Tibial artery (tissue), 4 donors: ENCODE measurements around the gene GRAP.

Experiments used
- DNase-seq, 2 donors: peaks; one replicate each; pipeline ENCODE4 v3.0.0-alpha.2; 2019
- H3K27ac ChIP-seq, 2 donors: fragments of 200-600 bp; sonication (generic) in 1 of 2; 1 replicate in 1 of 2; 2 replicates in 1 of 2; pipeline ENCODE4 v1.5.1; 2018 to 2019; ENCODE audit warnings: mild to moderate bottlenecking in 1 of 2
- H3K27me3 ChIP-seq, 2 donors: fragments of 200-600 bp; sonication (generic) in 1 of 2; one replicate each; pipeline versions ENCODE4 v1.5.1 to v1.6.0; 2016 to 2019
- H3K36me3 ChIP-seq, 3 donors: fragments of 200-600 bp; sonication (generic) in 2 of 3; one replicate each; pipeline ENCODE4 v1.5.1; 2016 to 2019; ENCODE audit warnings: mild to moderate bottlenecking in 2 of 3
- H3K4me1 ChIP-seq, 4 donors: fragments of 200-600 bp; sonication (generic) in 2 of 4; 1 replicate in 3 of 4; 2 replicates in 1 of 4; pipeline ENCODE4 v1.5.1; 2016 to 2019
- H3K4me3 ChIP-seq, 2 donors: fragments of 200-600 bp; sonication (generic) in 1 of 2; 1 replicate in 1 of 2; 2 replicates in 1 of 2; pipeline ENCODE4 v1.5.1; 2018 to 2019; ENCODE audit warnings: mild to moderate bottlenecking in 2 of 2
- H3K9me3 ChIP-seq, 3 donors: fragments of 200-600 bp; sonication (generic) in 1 of 3; one replicate each; pipeline ENCODE4 v1.5.1; 2016 to 2019
- intact Hi-C: fragments of 100-400 bp; cut with DNase I; formaldehyde crosslinking; loops from one replicate; pipeline ENCODE4 v1.15.0; 2023; ENCODE audit warnings: low total_unique reads
- TF ChIP-seq, protein P1 (sequence below), 2 experiments: fragments of 200-600 bp in 1 of 2; fragments of 450-650 bp in 1 of 2; IDR thresholded peaks; one replicate each; pipeline ENCODE4 v1.5.1; 2017 to 2019; ENCODE audit warnings: antibody characterized with exemption in 2 of 2, mild to moderate bottlenecking in 1 of 2, moderate library complexity in 1 of 2

The GRAP gene

DNA sequence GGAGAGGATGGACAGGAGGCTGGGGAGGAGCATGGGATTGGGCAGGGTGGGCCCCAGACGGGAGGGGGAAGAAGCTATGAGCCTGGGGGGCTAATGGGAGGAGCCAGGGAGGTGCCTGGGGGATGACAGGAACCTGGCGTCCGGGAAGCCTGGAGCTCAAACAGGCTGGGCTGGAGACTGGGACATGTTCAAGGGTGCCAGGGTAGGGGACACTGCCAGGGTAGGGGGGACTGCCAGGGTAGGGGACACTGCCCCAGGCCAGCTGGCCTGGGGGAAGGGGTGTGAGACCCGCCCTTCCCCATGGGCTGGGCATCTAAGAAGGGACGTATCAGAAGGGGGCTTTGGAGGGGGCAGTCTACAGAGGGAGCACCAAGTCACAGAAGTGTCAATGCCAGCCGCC is 35.2 kb downstream of the GRAP start:
- no peaks in the 10 kb centered on the region for H3K4me1 ChIP-seq
- TF ChIP-seq, protein P1, sequence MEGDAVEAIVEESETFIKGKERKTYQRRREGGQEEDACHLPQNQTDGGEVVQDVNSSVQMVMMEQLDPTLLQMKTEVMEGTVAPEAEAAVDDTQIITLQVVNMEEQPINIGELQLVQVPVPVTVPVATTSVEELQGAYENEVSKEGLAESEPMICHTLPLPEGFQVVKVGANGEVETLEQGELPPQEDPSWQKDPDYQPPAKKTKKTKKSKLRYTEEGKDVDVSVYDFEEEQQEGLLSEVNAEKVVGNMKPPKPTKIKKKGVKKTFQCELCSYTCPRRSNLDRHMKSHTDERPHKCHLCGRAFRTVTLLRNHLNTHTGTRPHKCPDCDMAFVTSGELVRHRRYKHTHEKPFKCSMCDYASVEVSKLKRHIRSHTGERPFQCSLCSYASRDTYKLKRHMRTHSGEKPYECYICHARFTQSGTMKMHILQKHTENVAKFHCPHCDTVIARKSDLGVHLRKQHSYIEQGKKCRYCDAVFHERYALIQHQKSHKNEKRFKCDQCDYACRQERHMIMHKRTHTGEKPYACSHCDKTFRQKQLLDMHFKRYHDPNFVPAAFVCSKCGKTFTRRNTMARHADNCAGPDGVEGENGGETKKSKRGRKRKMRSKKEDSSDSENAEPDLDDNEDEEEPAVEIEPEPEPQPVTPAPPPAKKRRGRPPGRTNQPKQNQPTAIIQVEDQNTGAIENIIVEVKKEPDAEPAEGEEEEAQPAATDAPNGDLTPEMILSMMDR (IDR thresholded peaks at IDR 0.05), result no peak
- H3K9me3 ChIP-seq, result no peaks in the 10 kb centered on the region
- H3K36me3 ChIP-seq, result no peaks in the 10 kb centered on the region
- intact Hi-C loops, result no loop called here
- H3K27me3 ChIP-seq, result no peaks in the 10 kb centered on the region
- H3K27ac ChIP-seq, result no peak overlapping the region
- no peak for DNase-seq
- H3K4me3 ChIP-seq, result no peak overlapping the region

DNA sequence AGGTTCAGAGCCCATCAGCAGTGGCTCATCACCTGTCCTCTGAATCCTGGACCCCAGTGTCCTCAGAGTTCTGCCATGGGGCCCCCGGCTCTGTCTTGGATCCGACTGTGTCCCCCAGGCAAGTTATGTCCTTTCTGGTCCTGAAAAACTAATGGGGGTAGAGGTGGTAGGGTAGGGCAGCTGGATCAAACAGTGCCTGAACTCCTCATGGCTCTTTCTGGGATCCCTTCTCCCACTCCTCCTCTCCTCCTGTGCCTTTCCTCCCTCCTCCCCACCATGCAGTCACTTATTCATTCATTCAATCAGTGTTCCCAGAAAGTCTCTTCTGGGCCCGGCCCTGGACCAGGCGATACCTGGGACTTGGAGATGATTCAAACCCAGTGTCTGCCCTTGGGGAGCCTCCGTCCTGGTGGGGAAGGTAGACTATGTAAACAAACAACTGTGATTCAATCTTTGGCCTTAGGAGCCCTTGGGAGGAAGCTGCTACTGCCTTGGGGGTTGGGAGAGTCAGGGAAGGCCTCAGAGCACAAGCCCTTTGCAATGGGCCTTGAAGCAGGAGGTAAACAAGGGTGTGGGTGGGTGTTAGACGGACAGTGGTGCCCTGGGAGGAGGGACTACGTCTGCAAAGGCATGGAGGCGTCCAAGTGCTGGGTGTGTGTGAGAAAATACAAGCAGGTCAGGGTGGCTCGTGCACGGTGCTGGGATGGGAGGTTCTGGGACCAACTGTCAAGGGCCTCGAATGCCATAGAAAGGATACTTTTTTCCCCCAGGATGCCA is 35.8 kb downstream of the GRAP start:
- TF ChIP-seq, protein P1 (IDR thresholded peaks at IDR 0.05), result no peak
- no peaks in the 10 kb centered on the region for H3K27me3 ChIP-seq
- intact Hi-C loops, result no loop called here
- H3K4me3 ChIP-seq, result no peak overlapping the region
- H3K27ac ChIP-seq, result no peak overlapping the region
- DNase-seq, result no peak
- H3K9me3 ChIP-seq, result no peaks in the 10 kb centered on the region
- no peaks in the 10 kb centered on the region for H3K36me3 ChIP-seq
- H3K4me1 ChIP-seq, result no peaks in the 10 kb centered on the region

DNA sequence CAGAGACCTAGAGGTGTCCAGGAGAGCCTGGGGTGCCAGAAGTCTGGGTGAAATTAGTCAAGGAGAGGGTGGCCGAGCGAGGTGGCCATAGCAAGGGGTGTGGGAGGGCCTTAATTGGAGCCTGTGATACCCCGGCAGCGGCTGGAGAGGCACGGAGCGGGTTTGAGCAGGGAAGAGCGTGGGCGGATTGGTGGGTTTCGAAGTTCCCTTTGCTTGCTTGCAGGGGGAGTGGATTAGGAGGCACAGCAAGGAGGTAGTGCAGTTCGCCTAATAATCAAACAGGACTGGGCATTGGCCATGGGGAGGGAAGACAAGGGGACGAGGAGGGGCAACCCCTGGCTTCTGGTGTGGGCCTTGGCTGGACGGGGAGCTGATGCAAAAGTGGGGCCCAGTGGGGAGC is 36.8 kb downstream of the GRAP start:
- Histone ChIP-seq H3K4me3 (no peak overlapping the region), H3K36me3 (no peaks in the 10 kb centered on the region), H3K9me3 (no peaks in the 10 kb centered on the region), H3K4me1 (peaks cover 0 to 3% (median 3%) of the 10 kb centered on the region in 4 donors), H3K27ac (no peak overlapping the region), H3K27me3 (no peaks in the 10 kb centered on the region)
- intact Hi-C loops, result no loop called here
- DNase-seq, result no peak
- TF ChIP-seq, protein P1 (IDR thresholded peaks at IDR 0.05), result no peak

DNA sequence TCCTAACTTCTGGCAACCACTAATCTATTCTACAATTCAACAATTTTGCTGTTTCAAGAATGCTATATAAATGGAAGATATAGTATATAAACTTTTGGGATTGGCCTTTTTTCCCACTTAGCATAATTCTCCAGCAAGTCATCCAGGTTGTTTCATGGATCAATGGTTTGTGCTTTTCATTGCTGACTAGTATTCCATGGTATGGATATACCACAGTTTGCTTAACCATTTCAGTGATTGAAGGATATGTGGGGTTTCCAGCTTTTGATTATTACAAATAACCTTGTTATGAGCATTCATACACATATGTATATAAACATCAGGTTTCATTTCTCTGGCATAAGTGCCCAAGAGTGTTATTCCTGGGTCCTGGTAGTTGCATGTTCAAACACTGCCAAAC is 40.1 kb downstream of the GRAP start:
- Histone ChIP-seq H3K9me3 (no peaks in the 10 kb centered on the region), H3K4me1 (peaks cover 0 to 30% (median 25%) of the 10 kb centered on the region in 4 donors), H3K36me3 (no peaks in the 10 kb centered on the region), H3K27me3 (no peaks in the 10 kb centered on the region), H3K27ac (no peak overlapping the region), H3K4me3 (no peak overlapping the region)
- TF ChIP-seq, protein P1 (IDR thresholded peaks at IDR 0.05), result no peak
- no peak for DNase-seq
- intact Hi-C loops, result no loop called here

DNA sequence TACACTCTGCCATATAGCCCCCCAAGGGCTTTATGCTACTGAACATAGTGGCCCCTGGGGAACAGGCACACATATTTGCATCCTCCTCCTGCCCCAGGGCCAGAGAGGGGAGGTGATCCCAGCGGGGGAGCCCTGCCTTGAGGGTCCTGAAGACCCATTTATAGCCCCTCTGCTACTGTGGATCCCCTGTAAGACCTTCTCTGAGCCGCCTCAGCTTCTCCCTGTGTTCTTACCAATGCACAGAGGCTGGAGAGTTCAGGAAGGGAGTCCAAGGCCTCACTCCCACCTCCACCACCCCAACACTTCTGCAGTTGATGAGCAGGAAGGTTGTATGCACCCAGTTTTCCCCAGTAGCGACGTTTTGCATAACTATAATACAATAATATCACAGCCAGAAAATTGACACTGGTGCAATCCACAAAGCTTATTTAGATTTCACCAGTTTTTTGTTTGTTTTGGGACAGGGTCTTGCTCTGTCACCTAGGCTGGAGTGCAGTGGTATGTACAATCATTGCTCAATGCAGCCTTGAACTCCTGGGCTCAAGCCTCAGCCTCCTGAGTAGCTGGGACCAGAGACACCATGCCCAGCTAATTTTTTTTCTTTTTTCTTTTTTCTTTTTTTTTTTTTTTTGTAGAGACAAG is 40.8 kb downstream of the GRAP start:
- Histone ChIP-seq H3K4me1 (peaks cover 0 to 37% (median 27%) of the 10 kb centered on the region in 4 donors), H3K27ac (peak overlapping the region in 1 of 2 donors; percentile 87), H3K27me3 (no peaks in the 10 kb centered on the region), H3K4me3 (no peak overlapping the region), H3K36me3 (no peaks in the 10 kb centered on the region), H3K9me3 (no peaks in the 10 kb centered on the region)
- intact Hi-C loops, result no loop called here
- TF ChIP-seq, protein P1 (IDR thresholded peaks at IDR 0.05), result no peak
- DNase-seq, result no peak
